HepG2 (cell line): ENCODE measurements around the gene ESR1. TPM values are rescaled to one million over a fixed set of nuclear protein-coding genes. Genes with fewer than 3 reads are reported as not detected.

Source experiments
- ATAC-seq: fragments of 200-7000 bp; cut with Tn5 transposase; 3 replicates; pipeline ENCODE4 v1.9.1; 2020; ENCODE audit warnings: mild to moderate bottlenecking, moderate library complexity
- BruUV-seq: library from RNA; stranded (reverse); fragments of 400-500 nt; replicated peaks from 2 replicates; lab custom pipeline; 2021; lab: Mats Ljungman, UMichigan
- CTCF ChIA-PET: fragments of 300-600 bp; formaldehyde crosslinking; extraction: SDS; loops from one replicate; lab custom pipeline; 2021; ENCODE audit warnings: low total read pairs, inconsistent platforms, low intra/inter-chr PET ratio; lab: Yijun Ruan, JAX
- POLR2A ChIA-PET: fragments of 350-600 bp; sonication (Branson Sonifier 250); formaldehyde crosslinking; loops from one replicate; lab custom pipeline; 2020; ENCODE audit warnings: antibody characterized with exemption, inconsistent platforms; lab: Yijun Ruan, JAX
- DNase-seq: peaks from one replicate; pipeline ENCODE4 v3.0.0-alpha.2; 2015; ENCODE audit warnings: low spot score
- FAIRE-seq: peaks from 3 replicates; lab custom pipeline; 2011; peaks lifted over from hg19 to GRCh38; lab: Jason Lieb, UNC
- H2AFZ ChIP-seq: one replicate; pipeline ENCODE4 v1.6.1; 2011; ENCODE audit warnings: low read length, inconsistent platforms
- H3K27ac ChIP-seq: fragments of 300-600 bp; 3 replicates; pipeline ENCODE4 v1.8.0; 2011; ENCODE audit warnings: mixed run types, mild to moderate bottlenecking, mixed read lengths, low read length, inconsistent platforms; ENCODE audit not compliant: insufficient read depth; ENCODE audit errors: extremely low read length
- H3K27me3 ChIP-seq, 2 experiments: fragments of 200-600 bp in 1 of 2; 2 replicates in 1 of 2; 3 replicates in 1 of 2; pipeline versions ENCODE4 v1.6.0 to v1.8.0; 2011; ENCODE audit warnings: low read length in 2 of 2, mild to moderate bottlenecking in 2 of 2, moderate library complexity in 2 of 2, inconsistent platforms in 1 of 2; ENCODE audit not compliant: insufficient read depth in 2 of 2, control insufficient read depth in 1 of 2
- H3K36me3 ChIP-seq, 2 experiments: fragments of 200-600 bp in 1 of 2; replicated peaks in 1 of 2; 2 replicates in 1 of 2; 3 replicates in 1 of 2; pipeline versions ENCODE4 v1.5.1 to v1.8.0; 2011; ENCODE audit warnings: low read length in 2 of 2, inconsistent platforms in 1 of 2; ENCODE audit not compliant: insufficient read depth in 2 of 2, control insufficient read depth in 1 of 2
- H3K4me1 ChIP-seq: 2 replicates; pipeline ENCODE4 v1.5.1; 2012; ENCODE audit warnings: low read length, inconsistent platforms; ENCODE audit not compliant: insufficient read depth
- H3K4me2 ChIP-seq: 2 replicates; pipeline ENCODE4 v1.6.0; 2011; ENCODE audit warnings: low read depth, low read length, inconsistent platforms
- H3K4me3 ChIP-seq, 3 experiments: fragments of 200-600 bp in 1 of 3; sonication (generic), shearing (Covaris generic) in 1 of 3; replicated peaks in 1 of 3; 2 replicates each; pipeline ENCODE4 v1.5.1; 2011 to 2016; ENCODE audit warnings: low read length in 3 of 3, inconsistent platforms in 2 of 3, low read depth in 2 of 3, mild to moderate bottlenecking in 2 of 3, control low read depth in 1 of 3, mixed read lengths in 1 of 3; ENCODE audit not compliant: insufficient read depth in 1 of 3
- H3K79me2 ChIP-seq: one replicate; pipeline ENCODE4 v1.6.1; 2011; ENCODE audit warnings: low read length, inconsistent platforms; ENCODE audit not compliant: insufficient read depth
- H3K9ac ChIP-seq: 2 replicates; pipeline ENCODE4 v1.6.0; 2011; ENCODE audit warnings: mild to moderate bottlenecking, low read depth, low read length, inconsistent platforms; ENCODE audit not compliant: insufficient read depth
- H3K9me3 ChIP-seq: 2 replicates; pipeline ENCODE4 v1.5.1; 2012; ENCODE audit warnings: mild to moderate bottlenecking, low read length
- H4K20me1 ChIP-seq: 2 replicates; pipeline ENCODE4 v1.6.0; 2011; ENCODE audit warnings: inconsistent platforms, mild to moderate bottlenecking, low read length, moderate library complexity; ENCODE audit not compliant: insufficient read depth
- GFI1 ChIP-seq: sonication (generic); formaldehyde crosslinking; IDR thresholded peaks from 2 replicates; pipeline ENCODE4 v1.5.0; 2020; ENCODE audit warnings: missing genetic modification reagents, mild to moderate bottlenecking, borderline replicate concordance
- KLF15 ChIP-seq: sonication (generic); formaldehyde crosslinking; IDR thresholded peaks from 2 replicates; pipeline ENCODE4 v1.8.1; 2023; ENCODE audit warnings: borderline replicate concordance, mild to moderate bottlenecking, inconsistent platforms, missing genetic modification reagents, mixed read lengths
- PAX8 ChIP-seq: sonication (generic); formaldehyde crosslinking; IDR thresholded peaks from 2 replicates; pipeline ENCODE4 v1.8.0; 2022; ENCODE audit warnings: mild to moderate bottlenecking, missing genetic modification reagents, borderline replicate concordance
- REL ChIP-seq: sonication (generic); formaldehyde crosslinking; conservative IDR thresholded peaks from 2 replicates; pipeline ENCODE4 v1.8.0; 2022; ENCODE audit warnings: mild to moderate bottlenecking, missing genetic modification reagents, moderate library complexity
- REPIN1 ChIP-seq: sonication (generic); formaldehyde crosslinking; IDR thresholded peaks from 2 replicates; pipeline ENCODE4 v1.8.0; 2022; ENCODE audit warnings: missing genetic modification reagents, low read depth, mild to moderate bottlenecking, borderline replicate concordance
- RFXAP ChIP-seq: sonication (generic); formaldehyde crosslinking; IDR thresholded peaks from 2 replicates; pipeline ENCODE4 v1.4.0; 2020; ENCODE audit warnings: missing genetic modification reagents, borderline replicate concordance
- SKI ChIP-seq: fragments of 450-650 bp; IDR thresholded peaks from one replicate; pipeline ENCODE4 v1.6.1; 2018; ENCODE audit warnings: mild to moderate bottlenecking; ENCODE audit not compliant: partially characterized antibody
- TEAD3 ChIP-seq: optimal IDR thresholded peaks from 2 replicates; pipeline ENCODE3; 2016; ENCODE audit warnings: borderline replicate concordance
- TOPORS ChIP-seq: sonication (generic); formaldehyde crosslinking; IDR thresholded peaks from 2 replicates; pipeline ENCODE4 v1.8.0; 2023; ENCODE audit warnings: mild to moderate bottlenecking, missing genetic modification reagents
- ZFP62 ChIP-seq: sonication (generic); formaldehyde crosslinking; IDR thresholded peaks from 2 replicates; pipeline ENCODE4 v1.4.0; 2020; ENCODE audit warnings: missing genetic modification reagents
- ZIK1 ChIP-seq: sonication (generic); formaldehyde crosslinking; IDR thresholded peaks from 2 replicates; pipeline ENCODE4 v1.5.0; 2020; ENCODE audit warnings: mild to moderate bottlenecking, low read depth, missing genetic modification reagents, borderline replicate concordance
- ZNF136 ChIP-seq: sonication (generic); formaldehyde crosslinking; IDR thresholded peaks from 2 replicates; pipeline ENCODE4 v1.8.1; 2022; ENCODE audit warnings: low read depth, mild to moderate bottlenecking, moderate library complexity, missing genetic modification reagents
- WGBS: methylation state at CpG from one replicate; pipeline ENCODE4 v1.1.6; 2017; ENCODE audit warnings: low lambda C conversion rate; 5-methylcytosine and 5-hydroxymethylcytosine counted together
- in situ Hi-C: cut with HindIII; loops from 2 replicates; pipeline ENCODE4 v1.10.0; 2017; ENCODE audit warnings: low pct_unique_long_range_greater_than_20kb; ENCODE audit not compliant: extremely low pct_ligation_motif_present
- intact Hi-C: fragments of 100-400 bp; cut with micrococcal nuclease; formaldehyde crosslinking; loops from one replicate; pipeline ENCODE4 v1.10.0; 2022; ENCODE audit not compliant: unreplicated experiment
- polyA plus RNA-seq, 8 experiments: library from polyadenylated mRNA; depleted of rRNA in 3 of 8; stranded (reverse) in 7 of 8; unstranded in 1 of 8; fragments of >200 nt; fragmentation: Illumina TruSeq in 4 of 8; extraction: Trizol in 4 of 8; gene quantifications; 2 replicates each; pipeline versions ENCODE4 v1.2.1 to v1.2.3, GENCODE V29; 2011 to 2016; ENCODE audit warnings: low read depth in 4 of 8, missing spikeins in 1 of 8, mixed read lengths in 1 of 8; ENCODE audit not compliant: insufficient read depth in 1 of 8
- total RNA-seq, 5 experiments: library from RNA; depleted of rRNA; stranded (reverse); fragments of >200 nt; fragmentation: Illumina TruSeq; extraction: Trizol; gene quantifications; 2 replicates each; pipeline ENCODE4 v1.2.3, GENCODE V29; 2016; ENCODE audit warnings: low read depth in 1 of 5
- TF ChIP-seq, protein P1 (sequence below): IDR thresholded peaks from 2 replicates; pipeline ENCODE4 v1.6.1; 2018; ENCODE audit warnings: missing genetic modification reagents, mild to moderate bottlenecking, missing compliant biosample characterization
- TF ChIP-seq, protein P2 (sequence below): sonication (generic); formaldehyde crosslinking; IDR thresholded peaks from 2 replicates; pipeline ENCODE4 v1.4.0; 2020; ENCODE audit warnings: missing genetic modification reagents
- TF ChIP-seq, protein P3 (sequence below): IDR thresholded peaks from 2 replicates; pipeline ENCODE4 v1.6.1; 2012; ENCODE audit warnings: inconsistent platforms
- TF ChIP-seq, protein P4 (sequence below): sonication (generic); formaldehyde crosslinking; IDR thresholded peaks from 2 replicates; pipeline ENCODE4 v1.8.1; 2023; ENCODE audit warnings: mild to moderate bottlenecking, inconsistent platforms, moderate library complexity, missing genetic modification reagents, borderline replicate concordance
- TF ChIP-seq, protein P5 (sequence below): sonication (generic); formaldehyde crosslinking; IDR thresholded peaks from 2 replicates; pipeline ENCODE4 v1.5.0; 2020; ENCODE audit warnings: missing genetic modification reagents

Gene ESR1
- total and polyA plus RNA-seq, 2 of the 13 experiments (the other 11 are each of a cell fraction or from before 2014, with no cell fraction given): not detected

DNA sequence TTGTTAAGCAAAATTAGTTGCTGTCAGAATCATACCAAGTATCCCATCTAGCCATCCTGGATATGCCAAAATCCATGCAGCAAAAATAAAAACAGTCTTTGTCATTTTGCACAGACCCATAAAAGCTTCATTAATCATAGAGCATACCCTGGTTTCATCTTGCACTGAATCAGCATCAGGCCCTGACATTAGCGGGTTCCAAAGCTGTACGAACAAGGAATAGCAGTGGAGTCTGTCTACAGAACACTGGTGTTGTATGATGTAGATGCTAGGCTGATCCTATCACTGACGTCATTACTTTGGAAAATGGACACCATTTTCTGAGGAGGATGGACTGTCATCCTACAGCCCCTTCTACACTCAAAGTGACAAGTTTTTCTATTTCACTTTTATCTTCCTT is 315.6 kb downstream of the ESR1 start:
- ChIA-PET POLR2A (no interaction called here), CTCF (no interaction called here)
- TF ChIP-seq TEAD3: no peak
- TF ChIP-seq, protein P1, sequence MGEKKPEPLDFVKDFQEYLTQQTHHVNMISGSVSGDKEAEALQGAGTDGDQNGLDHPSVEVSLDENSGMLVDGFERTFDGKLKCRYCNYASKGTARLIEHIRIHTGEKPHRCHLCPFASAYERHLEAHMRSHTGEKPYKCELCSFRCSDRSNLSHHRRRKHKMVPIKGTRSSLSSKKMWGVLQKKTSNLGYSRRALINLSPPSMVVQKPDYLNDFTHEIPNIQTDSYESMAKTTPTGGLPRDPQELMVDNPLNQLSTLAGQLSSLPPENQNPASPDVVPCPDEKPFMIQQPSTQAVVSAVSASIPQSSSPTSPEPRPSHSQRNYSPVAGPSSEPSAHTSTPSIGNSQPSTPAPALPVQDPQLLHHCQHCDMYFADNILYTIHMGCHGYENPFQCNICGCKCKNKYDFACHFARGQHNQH: no peak
- TF ChIP-seq, protein P2, sequence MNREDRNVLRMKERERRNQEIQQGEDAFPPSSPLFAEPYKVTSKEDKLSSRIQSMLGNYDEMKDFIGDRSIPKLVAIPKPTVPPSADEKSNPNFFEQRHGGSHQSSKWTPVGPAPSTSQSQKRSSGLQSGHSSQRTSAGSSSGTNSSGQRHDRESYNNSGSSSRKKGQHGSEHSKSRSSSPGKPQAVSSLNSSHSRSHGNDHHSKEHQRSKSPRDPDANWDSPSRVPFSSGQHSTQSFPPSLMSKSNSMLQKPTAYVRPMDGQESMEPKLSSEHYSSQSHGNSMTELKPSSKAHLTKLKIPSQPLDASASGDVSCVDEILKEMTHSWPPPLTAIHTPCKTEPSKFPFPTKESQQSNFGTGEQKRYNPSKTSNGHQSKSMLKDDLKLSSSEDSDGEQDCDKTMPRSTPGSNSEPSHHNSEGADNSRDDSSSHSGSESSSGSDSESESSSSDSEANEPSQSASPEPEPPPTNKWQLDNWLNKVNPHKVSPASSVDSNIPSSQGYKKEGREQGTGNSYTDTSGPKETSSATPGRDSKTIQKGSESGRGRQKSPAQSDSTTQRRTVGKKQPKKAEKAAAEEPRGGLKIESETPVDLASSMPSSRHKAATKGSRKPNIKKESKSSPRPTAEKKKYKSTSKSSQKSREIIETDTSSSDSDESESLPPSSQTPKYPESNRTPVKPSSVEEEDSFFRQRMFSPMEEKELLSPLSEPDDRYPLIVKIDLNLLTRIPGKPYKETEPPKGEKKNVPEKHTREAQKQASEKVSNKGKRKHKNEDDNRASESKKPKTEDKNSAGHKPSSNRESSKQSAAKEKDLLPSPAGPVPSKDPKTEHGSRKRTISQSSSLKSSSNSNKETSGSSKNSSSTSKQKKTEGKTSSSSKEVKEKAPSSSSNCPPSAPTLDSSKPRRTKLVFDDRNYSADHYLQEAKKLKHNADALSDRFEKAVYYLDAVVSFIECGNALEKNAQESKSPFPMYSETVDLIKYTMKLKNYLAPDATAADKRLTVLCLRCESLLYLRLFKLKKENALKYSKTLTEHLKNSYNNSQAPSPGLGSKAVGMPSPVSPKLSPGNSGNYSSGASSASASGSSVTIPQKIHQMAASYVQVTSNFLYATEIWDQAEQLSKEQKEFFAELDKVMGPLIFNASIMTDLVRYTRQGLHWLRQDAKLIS (CRISPR knock-in tag): no peak
- no peak for TF ChIP-seq REPIN1 (CRISPR knock-in tag)
- no peak for TF ChIP-seq ZFP62 (CRISPR knock-in tag)
- TF ChIP-seq, protein P3, sequence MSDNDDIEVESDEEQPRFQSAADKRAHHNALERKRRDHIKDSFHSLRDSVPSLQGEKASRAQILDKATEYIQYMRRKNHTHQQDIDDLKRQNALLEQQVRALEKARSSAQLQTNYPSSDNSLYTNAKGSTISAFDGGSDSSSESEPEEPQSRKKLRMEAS: no peak
- no peak for TF ChIP-seq KLF15 (CRISPR knock-in tag)
- TF ChIP-seq, protein P4, sequence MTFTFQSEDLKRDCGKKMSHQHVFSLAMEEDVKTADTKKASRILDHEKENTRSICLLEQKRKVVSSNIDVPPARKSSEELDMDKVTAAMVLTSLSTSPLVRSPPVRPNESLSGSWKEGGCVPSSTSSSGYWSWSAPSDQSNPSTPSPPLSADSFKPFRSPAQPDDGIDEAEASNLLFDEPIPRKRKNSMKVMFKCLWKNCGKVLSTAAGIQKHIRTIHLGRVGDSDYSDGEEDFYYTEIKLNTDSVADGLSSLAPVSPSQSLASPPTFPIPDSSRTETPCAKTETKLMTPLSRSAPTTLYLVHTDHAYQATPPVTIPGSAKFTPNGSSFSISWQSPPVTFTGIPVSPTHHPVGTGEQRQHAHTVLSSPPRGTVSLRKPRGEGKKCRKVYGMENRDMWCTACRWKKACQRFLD: no peak
- no peak for TF ChIP-seq TOPORS (CRISPR knock-in tag)
- no peak for TF ChIP-seq GFI1 (CRISPR knock-in tag)
- no peak for TF ChIP-seq SKI
- TF ChIP-seq RFXAP: no peak
- TF ChIP-seq PAX8 (CRISPR knock-in tag): no peak
- no peak for TF ChIP-seq REL
- TF ChIP-seq ZNF136: no peak
- TF ChIP-seq ZIK1 (CRISPR knock-in tag): no peak
- TF ChIP-seq, protein P5, sequence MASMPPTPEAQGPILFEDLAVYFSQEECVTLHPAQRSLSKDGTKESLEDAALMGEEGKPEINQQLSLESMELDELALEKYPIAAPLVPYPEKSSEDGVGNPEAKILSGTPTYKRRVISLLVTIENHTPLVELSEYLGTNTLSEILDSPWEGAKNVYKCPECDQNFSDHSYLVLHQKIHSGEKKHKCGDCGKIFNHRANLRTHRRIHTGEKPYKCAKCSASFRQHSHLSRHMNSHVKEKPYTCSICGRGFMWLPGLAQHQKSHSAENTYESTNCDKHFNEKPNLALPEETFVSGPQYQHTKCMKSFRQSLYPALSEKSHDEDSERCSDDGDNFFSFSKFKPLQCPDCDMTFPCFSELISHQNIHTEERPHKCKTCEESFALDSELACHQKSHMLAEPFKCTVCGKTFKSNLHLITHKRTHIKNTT (CRISPR knock-in tag): no peak

More for the DNA sequence above, 315.6 kb downstream of the ESR1 start:
- Histone ChIP-seq H3K4me3 (no peak overlapping the region), H3K36me3 (no peaks in the 10 kb centered on the region), H2AFZ (no peak overlapping the region), H3K4me1 (no peaks in the 10 kb centered on the region), H3K79me2 (no peaks in the 10 kb centered on the region), H3K9ac (no peak overlapping the region), H3K4me2 (no peak overlapping the region), H4K20me1 (no peaks in the 10 kb centered on the region; the same call in 1 of the 2 replicates), H3K27me3 (no peaks in the 10 kb centered on the region), H3K9me3 (no peaks in the 10 kb centered on the region), H3K27ac (no peak overlapping the region)
- in situ Hi-C loops: loop anchor here (5.0 kb wide), 2 partner anchors 361 to 446 kb away; no protein-coding TSS in a partner anchor
- intact Hi-C loops: loop anchor here (10.0 kb wide), 1 partner anchor 678 kb away; no protein-coding TSS in a partner anchor
- ATAC-seq (no peak), DNase-seq (no peak), FAIRE-seq (no peak)
- 90% methylated on average over 3 of the region's 3 CpGs for WGBS
- no TSS peak for BruUV-seq
